Activated CD8-positive, alpha-beta T cell treated with anti-CD3 and anti-CD28 coated beads for 36 hours (primary cell): Measurements from ENCODE around the gene CHFR. TPM values are rescaled to one million over a fixed set of nuclear protein-coding genes. Genes with fewer than 3 reads are reported as not detected.

Experiments
- ATAC-seq: fragments of 200-7000 bp; cut with Tn5 transposase; one replicate; pipeline ENCODE4 v1.10.0; 2021; ENCODE audit warnings: mild to moderate bottlenecking, moderate library complexity
- CTCF ChIA-PET: fragments of 350-600 bp; sonication (Branson Sonifier 250); formaldehyde crosslinking; loops from one replicate; lab custom pipeline; 2021; ENCODE audit warnings: antibody characterized with exemption; lab: Charles Lee
- POLR2A ChIA-PET: fragments of 350-600 bp; sonication (Branson Sonifier 250); formaldehyde crosslinking; loops from one replicate; lab custom pipeline; 2021; ENCODE audit warnings: antibody characterized with exemption; lab: Charles Lee
- DNase-seq: peaks from one replicate; pipeline ENCODE4 v3.0.0-alpha.2; 2020
- H3K27ac Mint-ChIP-seq: one replicate; pipeline ENCODE4 v1.8.0; 2021; ENCODE audit warnings: mild to moderate bottlenecking, mixed read lengths
- H3K27me3 Mint-ChIP-seq: one replicate; pipeline ENCODE4 v1.8.0; 2021; ENCODE audit warnings: mixed read lengths
- H3K36me3 Mint-ChIP-seq: one replicate; pipeline ENCODE4 v1.8.0; 2021; ENCODE audit warnings: low read depth, mixed read lengths
- H3K4me1 Mint-ChIP-seq: one replicate; pipeline ENCODE4 v1.8.0; 2021; ENCODE audit warnings: low read depth, mixed read lengths
- H3K4me3 Mint-ChIP-seq: one replicate; pipeline ENCODE4 v1.8.0; 2021; ENCODE audit warnings: mild to moderate bottlenecking, moderate library complexity, mixed read lengths
- H3K9me3 Mint-ChIP-seq: one replicate; pipeline ENCODE4 v1.8.0; 2021; ENCODE audit warnings: mixed read lengths
- CTCF ChIP-seq: fragments of 200-600 bp; IDR thresholded peaks from one replicate; pipeline ENCODE4 v1.8.0; 2022; ENCODE audit warnings: antibody characterized with exemption, mild to moderate bottlenecking
- intact Hi-C: fragments of 100-400 bp; cut with micrococcal nuclease; formaldehyde crosslinking; loops from one replicate; pipeline ENCODE4 v1.10.0; 2022
- total RNA-seq, 2 experiments: library from RNA; stranded (reverse); gene quantifications; one replicate each; pipeline ENCODE4 v1.2.3, GENCODE V29; 2021

CHFR gene
- total RNA-seq, 2 experiments from 2014 or later: 40.5 to 51.2 TPM

GRCh38 chr12:132807295-132808092, 79.9 kb downstream of the CHFR start:
- DNase-seq (no peak), ATAC-seq (peak; percentile 24)
- Mint-ChIP-seq H3K4me3 (no peak overlapping the region), H3K4me1 (peaks cover 41% of the 10 kb centered on the region), H3K9me3 (no peaks in the 10 kb centered on the region), H3K27ac (peak overlapping the region; percentile 46), H3K36me3 (peaks cover 66% of the 10 kb centered on the region), H3K27me3 (no peaks in the 10 kb centered on the region)
- CTCF ChIA-PET: interaction anchor here (1.0 to 3.2 kb wide), 5 partner anchors 27 to 99 kb away, joined by 3 to 15 read pairs (median 5); no protein-coding TSS in a partner anchor
- POLR2A ChIA-PET: interaction anchor here (0.7 to 1.7 kb wide), 4 partner anchors 11 to 150 kb away, joined by 3 to 4 read pairs (median 3); no protein-coding TSS in a partner anchor
- intact Hi-C loops: no loop called here
- TF ChIP-seq CTCF: no peak

- Mint-ChIP-seq H3K27me3 (no peaks in the 10 kb centered on the region), H3K4me1 (peaks cover 36% of the 10 kb centered on the region), H3K4me3 (no peak overlapping the region), H3K9me3 (no peaks in the 10 kb centered on the region), H3K36me3 (peaks cover 63% of the 10 kb centered on the region), H3K27ac (peak overlapping the region; percentile 46)
- POLR2A ChIA-PET: interaction anchor here (1.4 to 1.7 kb wide), 3 partner anchors 10 to 69 kb away, joined by 3 to 4 read pairs (median 3); no protein-coding TSS in a partner anchor
- intact Hi-C loops: no loop called here
- DNase-seq: peak; percentile 75
- TF ChIP-seq CTCF: no peak
- CTCF ChIA-PET: interaction anchor here (1.0 to 3.2 kb wide), 5 partner anchors 27 to 99 kb away, joined by 3 to 15 read pairs (median 4); no protein-coding TSS in a partner anchor
- ATAC-seq: peak; percentile 58
Observed at GRCh38 chr12:132806857-132807256, 80.5 kb downstream of the CHFR start.

DNA sequence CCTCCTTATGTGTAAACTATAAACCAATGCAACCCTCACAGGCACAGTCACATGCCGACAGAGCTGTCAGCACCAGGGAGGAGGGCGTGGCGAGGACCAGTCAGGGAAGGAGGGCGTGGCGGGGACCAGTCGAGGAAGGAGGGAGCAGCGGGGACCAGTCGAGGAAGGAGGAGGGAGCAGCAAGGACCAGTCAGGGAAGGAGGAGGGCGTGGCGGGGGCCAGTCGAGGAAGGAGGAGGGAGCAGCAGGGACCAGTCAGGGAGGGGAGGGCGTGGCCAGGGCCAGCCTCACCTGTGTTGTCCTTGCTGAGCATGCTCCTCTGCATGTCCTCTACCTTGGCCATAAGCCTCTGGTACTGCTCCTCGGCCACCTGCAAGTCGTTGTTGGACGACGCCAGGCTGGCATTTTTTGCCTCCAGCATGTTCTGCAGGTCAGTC, 83.0 kb downstream of the CHFR start:
- ChIA-PET POLR2A (interaction anchor here (1.0 kb wide), 1 partner anchor 18 kb away, joined by 3 read pairs; no protein-coding TSS in a partner anchor), CTCF (no interaction called here)
- Mint-ChIP-seq H3K9me3 (no peaks in the 10 kb centered on the region), H3K27me3 (no peaks in the 10 kb centered on the region), H3K36me3 (peaks cover 63% of the 10 kb centered on the region), H3K4me1 (peaks cover 32% of the 10 kb centered on the region), H3K4me3 (no peak overlapping the region), H3K27ac (no peak overlapping the region)
- TF ChIP-seq CTCF: no peak
- DNase-seq (no peak), ATAC-seq (no peak)
- intact Hi-C loops: no loop called here

DNA sequence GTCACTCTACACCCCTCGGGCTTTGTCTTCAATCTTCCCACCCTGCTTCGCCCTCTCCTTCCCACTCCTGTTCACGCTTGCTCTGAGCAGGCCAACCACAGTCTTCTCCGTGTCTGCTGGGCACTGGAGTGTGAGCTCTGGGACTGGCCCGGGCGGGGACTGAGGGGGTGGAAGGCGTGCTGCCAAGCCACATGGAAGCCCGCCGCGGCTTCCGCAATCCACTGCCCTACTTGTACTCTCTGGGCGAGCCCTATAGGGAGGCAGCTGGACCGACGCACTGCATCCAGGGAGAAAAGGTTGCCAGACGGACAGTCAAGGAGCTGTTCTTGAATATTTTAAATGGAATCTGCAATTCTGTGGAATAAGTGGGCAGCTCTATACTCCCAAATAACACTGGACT, 83.5 kb downstream of the CHFR start:
- no peak for DNase-seq
- intact Hi-C loops: no loop called here
- Mint-ChIP-seq H3K27me3 (no peaks in the 10 kb centered on the region), H3K9me3 (no peaks in the 10 kb centered on the region), H3K27ac (no peak overlapping the region), H3K4me3 (no peak overlapping the region), H3K36me3 (peaks cover 63% of the 10 kb centered on the region), H3K4me1 (peaks cover 29% of the 10 kb centered on the region)
- ChIA-PET POLR2A (interaction anchor here (1.0 to 1.1 kb wide), 2 partner anchors 17 to 25 kb away, joined by 3 read pairs; partner anchors contain the start of gene GOLGA3), CTCF (no interaction called here)
- no peak for ATAC-seq
- no peak for TF ChIP-seq CTCF

DNA sequence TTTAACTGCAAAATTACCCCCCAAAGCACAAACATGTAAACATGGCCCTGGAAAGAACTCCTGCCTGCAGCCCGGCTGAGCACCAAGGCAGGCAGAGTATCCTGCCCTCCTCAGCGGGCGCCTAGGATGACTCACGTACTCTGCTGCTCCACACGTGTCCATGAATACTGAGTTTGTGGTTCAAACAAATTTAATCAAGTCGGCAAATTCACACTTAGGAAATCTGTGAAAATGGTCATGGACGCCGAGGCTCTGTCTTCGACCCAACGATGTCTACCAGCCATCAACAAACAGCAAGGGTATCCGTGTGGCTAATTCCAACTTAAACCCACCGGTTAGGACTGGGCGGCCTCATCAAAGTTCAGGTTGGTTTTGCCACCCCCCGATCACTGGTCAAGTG, 84.3 kb downstream of the CHFR start:
- peaks cover 55% of the 10 kb centered on the region for H3K36me3 Mint-ChIP-seq
- ChIA-PET CTCF (no interaction called here), POLR2A (interaction anchor here (1.1 kb wide), 1 partner anchor 26 kb away, joined by 3 read pairs; the partner anchor contains the start of gene GOLGA3)
- no peak overlapping the region for H3K27ac Mint-ChIP-seq
- no peak overlapping the region for H3K4me3 Mint-ChIP-seq
- no peak for ATAC-seq
- no peak for DNase-seq
- H3K4me1 Mint-ChIP-seq: peaks cover 22% of the 10 kb centered on the region
- intact Hi-C loops: no loop called here
- TF ChIP-seq CTCF: no peak
- no peaks in the 10 kb centered on the region for H3K27me3 Mint-ChIP-seq
- no peaks in the 10 kb centered on the region for H3K9me3 Mint-ChIP-seq
